A673 (cell line): ENCODE data around the gene MTNR1A.

Source experiments
- CTCF ChIP-seq: fragments of 300-800, 200-600 bp; sonication (generic); conservative IDR thresholded peaks from 2 replicates; pipeline ENCODE4 v1.5.1; 2017; ENCODE audit warnings: low read depth, mild to moderate bottlenecking, antibody characterized with exemption, low read length, moderate library complexity, mixed read lengths
- EZH2 ChIP-seq: fragments of 200-600 bp; sonication (generic); IDR thresholded peaks from 2 replicates; pipeline ENCODE4 v1.6.1; 2017; ENCODE audit warnings: borderline replicate concordance, low read depth, mild to moderate bottlenecking, mixed read lengths, antibody characterized with exemption, low read length; ENCODE audit not compliant: poor library complexity, severe bottlenecking

DNA sequence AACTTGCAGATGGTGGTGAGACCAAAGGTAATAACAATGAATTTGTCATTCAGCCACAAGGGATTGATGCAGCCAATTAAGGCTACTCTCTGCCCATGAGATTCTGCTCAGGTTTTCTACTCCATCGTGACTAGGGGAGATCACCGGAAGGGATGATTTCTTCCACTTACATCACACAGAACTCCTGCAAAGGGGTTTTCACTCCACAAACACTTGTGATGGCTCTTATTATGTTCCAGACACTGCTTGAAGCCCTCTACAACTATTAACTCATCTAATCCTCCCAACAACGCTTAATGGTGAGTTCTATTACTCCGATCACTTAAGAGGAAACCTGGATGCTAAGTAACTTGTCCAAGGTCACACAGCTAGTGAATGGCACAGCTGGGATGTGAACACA is 55.9 kb downstream of the MTNR1A start:
- TF ChIP-seq CTCF: no peak
- TF ChIP-seq EZH2: no peak
